Breast epithelium (tissue), 3 donors: ENCODE measurements around the gene FARP2.

ENCODE experiments used
- POLR2A ChIP-seq: fragments of 450-650 bp; IDR thresholded peaks from one replicate; pipeline ENCODE4 v1.6.1; 2016; ENCODE audit warnings: antibody characterized with exemption, mild to moderate bottlenecking, moderate library complexity
- POLR2AphosphoS5 ChIP-seq, 3 donors: sonication (generic); formaldehyde crosslinking; IDR thresholded peaks; one replicate each; pipeline ENCODE4 v1.6.1; 2017; ENCODE audit warnings: antibody characterized with exemption in 3 of 3
- TF ChIP-seq, protein P1 (sequence below), 3 donors: fragments of 450-650 bp; IDR thresholded peaks; one replicate each; pipeline ENCODE4 v1.5.1; 2016 to 2017; ENCODE audit warnings: antibody characterized with exemption in 3 of 3, mild to moderate bottlenecking in 3 of 3, moderate library complexity in 3 of 3

- TF ChIP-seq, protein P1, sequence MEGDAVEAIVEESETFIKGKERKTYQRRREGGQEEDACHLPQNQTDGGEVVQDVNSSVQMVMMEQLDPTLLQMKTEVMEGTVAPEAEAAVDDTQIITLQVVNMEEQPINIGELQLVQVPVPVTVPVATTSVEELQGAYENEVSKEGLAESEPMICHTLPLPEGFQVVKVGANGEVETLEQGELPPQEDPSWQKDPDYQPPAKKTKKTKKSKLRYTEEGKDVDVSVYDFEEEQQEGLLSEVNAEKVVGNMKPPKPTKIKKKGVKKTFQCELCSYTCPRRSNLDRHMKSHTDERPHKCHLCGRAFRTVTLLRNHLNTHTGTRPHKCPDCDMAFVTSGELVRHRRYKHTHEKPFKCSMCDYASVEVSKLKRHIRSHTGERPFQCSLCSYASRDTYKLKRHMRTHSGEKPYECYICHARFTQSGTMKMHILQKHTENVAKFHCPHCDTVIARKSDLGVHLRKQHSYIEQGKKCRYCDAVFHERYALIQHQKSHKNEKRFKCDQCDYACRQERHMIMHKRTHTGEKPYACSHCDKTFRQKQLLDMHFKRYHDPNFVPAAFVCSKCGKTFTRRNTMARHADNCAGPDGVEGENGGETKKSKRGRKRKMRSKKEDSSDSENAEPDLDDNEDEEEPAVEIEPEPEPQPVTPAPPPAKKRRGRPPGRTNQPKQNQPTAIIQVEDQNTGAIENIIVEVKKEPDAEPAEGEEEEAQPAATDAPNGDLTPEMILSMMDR (IDR thresholded peaks at IDR 0.05): no peak
- TF ChIP-seq POLR2AphosphoS5 (IDR thresholded peaks at IDR 0.05): no peak
- no peak for TF ChIP-seq POLR2A
Measured at GRCh38 chr2:241316825-241317224, 39.3 kb upstream of the FARP2 start.
